Endothelial cell (in vitro differentiated cells): ENCODE measurements around the gene PYROXD2. TPM values are rescaled to one million over a fixed set of nuclear protein-coding genes. Genes with fewer than 3 reads are reported as not detected.

Experiments
- DNase-seq: peaks from one replicate; pipeline ENCODE4 v3.0.0; 2021; ENCODE audit warnings: low spot score
- H3K27ac Mint-ChIP-seq: one replicate; pipeline ENCODE4 v1.8.0; 2021; ENCODE audit warnings: mixed read lengths, inconsistent platforms; ENCODE audit not compliant: unreplicated experiment
- H3K27me3 Mint-ChIP-seq: one replicate; pipeline ENCODE4 v1.8.0; 2021; ENCODE audit warnings: mild to moderate bottlenecking, moderate library complexity, mixed read lengths, inconsistent platforms; ENCODE audit not compliant: unreplicated experiment
- H3K36me3 Mint-ChIP-seq: one replicate; pipeline ENCODE4 v1.8.0; 2021; ENCODE audit warnings: mild to moderate bottlenecking, low read depth, mixed read lengths, inconsistent platforms; ENCODE audit not compliant: unreplicated experiment
- H3K4me1 Mint-ChIP-seq: one replicate; pipeline ENCODE4 v1.8.0; 2021; ENCODE audit warnings: mild to moderate bottlenecking, mixed read lengths, inconsistent platforms; ENCODE audit not compliant: unreplicated experiment
- H3K4me3 Mint-ChIP-seq: one replicate; pipeline ENCODE4 v1.8.0; 2021; ENCODE audit warnings: mild to moderate bottlenecking, mixed read lengths, inconsistent platforms; ENCODE audit not compliant: unreplicated experiment
- H3K9me3 Mint-ChIP-seq: one replicate; pipeline ENCODE4 v1.8.0; 2021; ENCODE audit warnings: mixed read lengths, inconsistent platforms; ENCODE audit not compliant: unreplicated experiment
- total RNA-seq: library from RNA; stranded (reverse); fragmentation: NEBNext Ultra II Directional; extraction: Animal tissue kit (Norgen Biotek cat#: 25700); gene quantifications from one replicate; pipeline ENCODE4 v1.2.1, GENCODE V29; 2021; ENCODE audit not compliant: unreplicated experiment
- TF ChIP-seq, protein P1 (sequence below): fragments of 200-600 bp; sonication (generic); IDR thresholded peaks from one replicate; pipeline ENCODE4 v1.5.0; 2021; ENCODE audit warnings: antibody characterized with exemption; ENCODE audit not compliant: unreplicated experiment

The PYROXD2 gene
- total RNA-seq, 1 donor from 2014 or later = 5.8 TPM

DNA sequence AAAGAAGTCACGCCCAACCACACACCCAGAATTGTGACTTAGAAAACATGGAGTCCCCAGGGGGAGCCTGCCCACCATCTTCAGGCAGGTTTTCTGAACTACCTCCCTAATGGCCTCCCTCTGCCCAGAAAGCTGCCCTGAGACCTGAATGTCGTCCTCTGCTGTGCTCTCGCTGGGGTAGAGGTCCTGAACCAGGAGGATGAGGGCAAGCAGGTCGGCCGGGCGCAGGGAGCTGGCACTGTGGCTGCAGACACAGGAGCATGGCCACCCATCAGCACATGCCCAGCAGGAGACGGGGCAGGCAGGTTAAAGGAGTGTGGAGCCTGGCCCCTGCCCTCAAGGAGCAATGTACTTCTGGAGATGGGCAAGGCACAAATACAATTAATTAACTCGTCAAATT, 15.4 kb upstream of the PYROXD2 start:
- H3K4me3 Mint-ChIP-seq = peak overlapping the region; percentile 65
- peaks cover 51% of the 10 kb centered on the region for H3K36me3 Mint-ChIP-seq
- H3K27ac Mint-ChIP-seq = no peak overlapping the region
- peaks cover 5% of the 10 kb centered on the region for H3K9me3 Mint-ChIP-seq
- no peaks in the 10 kb centered on the region for H3K4me1 Mint-ChIP-seq
- TF ChIP-seq, protein P1, sequence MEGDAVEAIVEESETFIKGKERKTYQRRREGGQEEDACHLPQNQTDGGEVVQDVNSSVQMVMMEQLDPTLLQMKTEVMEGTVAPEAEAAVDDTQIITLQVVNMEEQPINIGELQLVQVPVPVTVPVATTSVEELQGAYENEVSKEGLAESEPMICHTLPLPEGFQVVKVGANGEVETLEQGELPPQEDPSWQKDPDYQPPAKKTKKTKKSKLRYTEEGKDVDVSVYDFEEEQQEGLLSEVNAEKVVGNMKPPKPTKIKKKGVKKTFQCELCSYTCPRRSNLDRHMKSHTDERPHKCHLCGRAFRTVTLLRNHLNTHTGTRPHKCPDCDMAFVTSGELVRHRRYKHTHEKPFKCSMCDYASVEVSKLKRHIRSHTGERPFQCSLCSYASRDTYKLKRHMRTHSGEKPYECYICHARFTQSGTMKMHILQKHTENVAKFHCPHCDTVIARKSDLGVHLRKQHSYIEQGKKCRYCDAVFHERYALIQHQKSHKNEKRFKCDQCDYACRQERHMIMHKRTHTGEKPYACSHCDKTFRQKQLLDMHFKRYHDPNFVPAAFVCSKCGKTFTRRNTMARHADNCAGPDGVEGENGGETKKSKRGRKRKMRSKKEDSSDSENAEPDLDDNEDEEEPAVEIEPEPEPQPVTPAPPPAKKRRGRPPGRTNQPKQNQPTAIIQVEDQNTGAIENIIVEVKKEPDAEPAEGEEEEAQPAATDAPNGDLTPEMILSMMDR = no peak
- no peak for DNase-seq
- peaks cover 3% of the 10 kb centered on the region for H3K27me3 Mint-ChIP-seq

DNA sequence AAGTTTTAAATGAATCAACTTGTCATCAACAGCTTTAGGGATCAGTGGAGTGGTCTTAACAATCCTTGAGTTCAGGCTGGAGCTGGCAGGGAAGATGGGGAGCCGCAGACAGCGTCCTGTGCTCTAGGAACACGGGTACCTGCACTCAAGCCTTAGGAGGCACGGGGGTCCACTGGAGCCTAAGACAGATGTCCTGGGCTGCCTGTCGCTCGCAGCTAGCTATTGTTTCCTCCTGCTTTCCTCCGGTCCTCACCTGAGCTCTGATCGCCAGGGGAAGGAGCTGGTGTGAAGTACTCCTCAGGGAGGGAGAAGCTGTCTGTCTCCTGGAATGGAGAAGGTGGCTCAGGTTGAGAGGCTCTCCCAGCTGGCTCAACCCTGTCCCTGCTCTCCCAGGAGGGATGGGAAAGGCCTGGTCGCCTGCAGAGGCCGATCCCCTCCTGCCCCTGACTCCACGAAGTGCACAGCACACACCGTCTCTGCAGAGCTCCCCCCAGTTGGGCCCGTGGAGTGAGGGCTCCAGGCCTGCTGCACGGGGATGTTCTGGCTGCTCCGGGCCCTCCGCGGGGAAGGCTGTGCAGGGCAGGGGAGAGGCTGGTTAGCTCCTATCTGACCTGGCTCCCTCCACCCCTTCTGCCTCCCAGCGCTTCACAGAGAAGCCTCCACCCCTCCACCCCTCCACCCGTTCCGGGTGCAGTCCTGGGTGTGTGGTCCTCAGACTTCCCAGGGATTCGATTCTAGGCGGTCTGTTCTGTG, 14.5 kb upstream of the PYROXD2 start:
- Mint-ChIP-seq H3K27me3 (peaks cover 1% of the 10 kb centered on the region), H3K9me3 (peaks cover 5% of the 10 kb centered on the region), H3K4me1 (no peaks in the 10 kb centered on the region), H3K36me3 (peaks cover 41% of the 10 kb centered on the region), H3K4me3 (no peak overlapping the region), H3K27ac (no peak overlapping the region)
- no peak for DNase-seq
- TF ChIP-seq, protein P1 = no peak

DNA sequence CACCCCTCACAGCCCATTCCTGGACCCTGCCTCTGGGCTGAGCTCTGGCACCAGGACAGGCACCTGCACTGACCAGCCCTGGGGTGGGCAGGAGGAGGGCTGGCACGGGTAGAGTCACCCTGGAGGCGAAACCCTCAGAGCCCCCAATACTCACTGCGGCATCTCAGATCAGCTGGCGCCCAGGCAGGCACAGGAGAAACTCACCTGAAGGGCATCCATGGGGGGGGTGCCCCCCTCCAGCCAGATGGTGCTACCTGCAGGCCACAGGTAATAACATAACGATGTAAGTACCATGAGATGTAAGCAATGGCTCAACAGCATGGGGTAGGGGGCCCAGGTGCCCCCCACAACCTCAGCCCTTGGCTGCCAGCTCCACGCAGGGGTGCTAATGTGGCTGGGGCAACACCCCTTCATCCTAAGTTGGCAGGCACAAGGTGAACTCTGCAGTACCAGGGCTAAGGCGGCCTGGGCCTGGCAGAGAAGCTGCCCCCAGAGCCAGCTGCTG, 12.1 kb upstream of the PYROXD2 start:
- Mint-ChIP-seq H3K4me3 (no peak overlapping the region), H3K36me3 (peaks cover 26% of the 10 kb centered on the region), H3K4me1 (no peaks in the 10 kb centered on the region), H3K27ac (no peak overlapping the region), H3K9me3 (peaks cover 5% of the 10 kb centered on the region), H3K27me3 (peaks cover 3% of the 10 kb centered on the region)
- DNase-seq = no peak
- TF ChIP-seq, protein P1 = no peak

DNA sequence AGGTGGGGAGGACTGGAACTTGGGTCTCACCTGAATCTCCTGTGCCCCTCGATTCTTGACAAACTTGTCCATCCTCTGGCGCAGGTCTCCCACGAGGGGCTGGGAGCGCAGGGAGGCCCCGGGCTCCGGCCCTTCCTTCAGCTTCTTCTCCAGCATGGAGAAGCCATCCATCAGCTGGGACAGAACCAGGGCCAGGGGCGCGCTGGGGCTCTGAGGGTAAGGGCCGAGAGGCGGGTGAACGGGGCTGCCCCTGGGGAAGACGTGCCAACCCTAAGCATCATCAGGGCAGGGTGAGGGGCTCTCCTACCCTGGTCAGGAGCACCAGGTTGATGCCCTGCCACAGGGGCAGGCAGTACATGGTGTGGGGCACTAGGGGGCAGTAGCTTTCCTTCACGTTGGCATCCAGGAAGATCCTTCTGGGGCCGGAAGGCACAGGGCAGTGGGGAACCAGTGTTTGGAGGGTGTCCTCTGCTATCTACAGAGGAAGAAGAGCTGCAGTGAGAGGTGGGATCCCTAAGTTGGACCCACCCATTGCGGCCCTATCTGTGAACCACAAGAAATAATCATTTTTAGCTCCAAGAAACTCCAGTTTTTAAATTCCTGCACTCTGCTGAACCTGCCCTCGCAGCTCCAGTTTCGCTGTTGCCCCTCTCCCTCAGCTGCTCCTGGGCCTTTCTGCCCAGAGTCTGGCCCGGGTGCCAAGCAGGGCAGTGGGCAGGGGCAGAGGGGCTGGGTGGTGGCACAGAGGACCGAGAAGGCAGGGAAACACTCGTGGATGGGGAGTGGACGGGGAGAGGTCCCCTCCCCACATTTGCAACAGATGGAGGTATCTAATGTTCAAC, 10.8 kb upstream of the PYROXD2 start:
- Mint-ChIP-seq H3K4me3 (no peak overlapping the region), H3K9me3 (no peaks in the 10 kb centered on the region), H3K27ac (no peak overlapping the region), H3K4me1 (no peaks in the 10 kb centered on the region), H3K27me3 (peaks cover 3% of the 10 kb centered on the region), H3K36me3 (peaks cover 22% of the 10 kb centered on the region)
- TF ChIP-seq, protein P1 = peak; percentile 85
- peak; percentile 67 for DNase-seq
